CD4-positive, alpha-beta T cell treated with Interleukin-6 for 4 hours (primary cell): ENCODE data around the gene MRE11.

Source experiments
- DNase-seq: peaks from one replicate; pipeline ENCODE4 v3.0.0-alpha.2; 2020; ENCODE audit warnings: mixed read lengths

MRE11 gene

DNA sequence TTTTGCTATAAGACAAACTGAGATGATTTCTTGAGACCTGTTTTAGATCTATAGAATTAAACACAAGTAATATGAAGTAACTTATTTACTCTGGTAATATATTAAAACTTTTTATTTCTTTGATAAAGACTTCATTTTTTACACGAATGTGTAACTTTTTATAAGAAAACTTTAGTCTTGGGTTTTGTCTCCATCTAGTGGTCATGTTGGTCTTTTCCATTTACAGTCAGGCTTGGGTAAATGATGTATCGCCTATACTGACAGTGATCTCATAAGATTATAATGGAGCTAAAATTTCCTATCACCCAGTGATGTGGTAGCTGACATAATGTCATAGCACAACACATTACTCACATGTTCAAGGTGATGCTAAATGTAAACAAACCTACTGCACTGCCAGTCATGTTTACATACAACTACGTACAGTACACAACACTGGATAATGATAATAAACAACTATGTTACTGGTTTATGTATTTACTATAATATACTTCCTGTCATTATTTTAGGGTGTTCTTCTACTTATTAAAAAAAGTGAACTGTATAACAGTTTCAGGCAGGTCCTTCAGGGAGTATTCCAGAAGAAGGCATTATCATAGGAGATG lies 11.1 kb upstream of the MRE11 start:
- no peak for DNase-seq

GRCh38 chr11:94501522-94501921 lies 7.9 kb upstream of the MRE11 start:
- DNase-seq, result no peak

GRCh38 chr11:94500181-94500580 lies 6.5 kb upstream of the MRE11 start:
- DNase-seq, result no peak

DNA sequence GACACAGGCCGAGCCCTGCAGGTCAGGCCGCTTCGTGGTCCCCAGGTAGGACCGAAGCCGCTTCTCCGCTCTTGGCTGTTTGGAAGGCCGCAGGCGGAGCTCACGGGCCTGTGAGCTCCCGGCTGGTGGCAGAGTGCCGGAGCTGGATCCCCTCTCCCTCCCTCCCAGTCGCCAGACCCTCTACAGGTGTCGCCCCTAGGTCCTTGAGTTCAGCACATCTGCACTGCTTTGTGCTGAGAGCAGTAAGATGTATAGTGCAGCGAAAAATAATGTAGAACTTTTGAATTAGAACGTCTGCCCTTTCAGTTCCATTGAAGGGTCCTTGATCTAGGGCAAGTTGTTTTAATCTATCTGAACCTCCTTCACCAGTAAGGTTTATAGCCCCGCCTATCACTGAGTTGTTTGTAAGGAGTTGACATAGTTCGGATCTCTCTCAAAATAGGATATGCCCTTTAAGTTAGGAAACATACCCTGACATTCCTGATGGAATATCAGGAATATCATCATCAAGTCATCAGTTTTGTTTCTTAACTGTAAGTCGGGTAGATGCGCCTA lies 559 bp upstream of the MRE11 start:
- DNase-seq, result no peak

GRCh38 chr11:94486068-94486467 lies 7.6 kb downstream of the MRE11 start:
- DNase-seq, result no peak

- no peak for DNase-seq
Measured at GRCh38 chr11:94481342-94481741, 12.3 kb downstream of the MRE11 start.

DNA sequence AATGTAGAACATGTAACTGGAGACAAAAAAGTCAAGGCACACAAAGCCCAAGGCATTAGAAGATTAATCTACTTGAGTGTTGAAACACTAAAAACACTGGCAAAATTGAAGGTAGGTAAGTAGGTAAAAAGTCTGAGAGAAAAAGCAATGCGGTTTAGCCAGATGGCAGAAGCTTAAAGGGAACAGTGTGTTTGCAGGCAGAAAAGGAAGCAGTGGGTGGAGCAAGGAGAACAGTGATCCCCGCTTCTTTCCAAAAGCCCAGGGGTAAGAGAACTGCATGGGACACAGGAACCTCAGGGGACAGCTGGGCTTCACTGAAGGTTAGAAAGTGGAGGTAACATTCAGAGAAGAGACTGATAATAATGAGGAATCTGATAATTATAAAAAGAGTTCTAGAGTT lies 16.0 kb downstream of the MRE11 start:
- DNase-seq, result no peak

GRCh38 chr11:94472916-94473799 lies 20.5 kb downstream of the MRE11 start:
- DNase-seq, result no peak

DNA sequence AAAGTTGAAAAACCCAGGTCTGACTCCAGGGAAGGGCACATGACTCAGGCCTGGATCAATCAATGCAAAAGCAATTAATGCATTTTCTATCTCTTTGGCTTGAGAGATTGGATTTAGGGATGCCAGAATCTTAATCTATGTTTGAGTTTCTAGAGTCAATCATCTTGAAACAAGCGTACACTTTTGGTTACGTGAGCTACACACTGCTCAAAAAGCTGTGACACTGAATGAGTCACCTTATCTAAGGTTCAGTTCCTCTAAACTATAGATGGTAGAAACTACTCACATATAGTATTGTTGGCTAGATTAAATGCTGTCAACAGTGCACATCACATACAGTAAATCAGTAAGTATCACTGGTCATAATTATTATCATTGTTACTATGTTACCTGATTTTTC lies 24.2 kb downstream of the MRE11 start:
- DNase-seq, result no peak

GRCh38 chr11:94459576-94459975 lies 34.1 kb downstream of the MRE11 start:
- DNase-seq, result no peak

DNA sequence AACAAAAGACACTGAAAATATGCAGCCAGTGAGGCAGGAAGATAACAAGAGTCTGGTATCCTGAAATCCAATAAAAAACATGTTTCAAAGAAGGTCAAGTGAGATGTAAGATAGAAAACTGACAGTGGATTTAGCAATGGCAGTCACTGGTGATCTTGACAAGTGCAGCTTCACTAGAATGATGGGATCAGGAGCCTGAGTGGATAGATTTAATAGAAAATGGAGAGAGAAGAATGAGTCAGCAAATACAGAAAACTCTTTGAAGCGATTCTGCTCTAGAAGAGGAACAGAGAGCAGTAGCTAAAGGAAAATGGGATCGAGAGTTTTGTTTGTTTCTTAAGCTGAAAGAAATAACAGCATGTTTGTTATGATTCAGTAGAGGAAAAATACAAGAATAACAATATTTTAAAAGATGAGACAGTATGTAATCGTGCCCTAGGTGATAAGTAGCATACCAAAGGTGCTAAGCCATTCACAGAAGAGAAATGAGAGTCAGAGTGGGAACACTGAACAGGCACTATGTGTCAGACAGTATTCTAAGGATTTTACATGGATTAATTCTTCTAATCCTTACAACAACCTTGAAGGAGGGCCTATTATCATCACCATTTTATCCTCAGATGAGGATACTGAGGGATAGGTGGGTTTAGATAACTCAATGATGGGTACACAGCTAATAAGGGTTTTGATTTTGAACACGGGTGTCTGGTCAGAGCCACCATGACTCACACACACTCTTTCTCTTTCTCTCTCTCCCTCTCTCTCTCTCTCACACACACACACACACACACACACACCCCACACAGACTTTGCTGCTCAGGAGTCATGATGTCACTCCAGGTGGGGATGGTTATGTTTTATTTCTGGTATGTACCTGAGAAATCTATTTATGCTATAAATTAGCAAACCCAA lies 36.3 kb downstream of the MRE11 start:
- DNase-seq, result no peak

- DNase-seq, result no peak
Measured at GRCh38 chr11:94455861-94456260, 37.8 kb downstream of the MRE11 start.

DNA sequence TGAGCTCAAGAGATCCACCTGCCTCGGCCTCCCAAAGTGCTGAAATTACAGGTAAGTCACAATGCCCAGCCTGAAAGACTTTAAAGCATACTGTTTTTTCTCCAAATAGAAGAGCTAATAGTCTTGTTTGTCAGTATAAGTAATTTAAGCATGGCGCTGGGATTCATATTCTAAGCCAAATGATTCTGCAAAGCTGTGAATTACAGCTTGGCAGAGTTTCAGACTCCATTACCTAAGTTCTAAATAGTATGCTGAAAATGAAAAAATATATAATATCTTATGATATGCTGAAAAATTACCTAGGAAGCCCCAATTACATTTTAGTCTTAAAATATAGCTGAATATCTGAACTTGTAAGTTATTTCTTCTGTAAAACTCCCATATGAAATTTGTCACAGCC lies 39.3 kb downstream of the MRE11 start:
- no peak for DNase-seq

- DNase-seq, result no peak
Measured at GRCh38 chr11:94452988-94453387, 40.7 kb downstream of the MRE11 start.

GRCh38 chr11:94450048-94450447 lies 43.6 kb downstream of the MRE11 start:
- no peak for DNase-seq

GRCh38 chr11:94449437-94449836 lies 44.2 kb downstream of the MRE11 start:
- no peak for DNase-seq

GRCh38 chr11:94449029-94449428 lies 44.6 kb downstream of the MRE11 start:
- no peak for DNase-seq

- no peak for DNase-seq
Measured at GRCh38 chr11:94447149-94447548, 46.5 kb downstream of the MRE11 start.

DNA sequence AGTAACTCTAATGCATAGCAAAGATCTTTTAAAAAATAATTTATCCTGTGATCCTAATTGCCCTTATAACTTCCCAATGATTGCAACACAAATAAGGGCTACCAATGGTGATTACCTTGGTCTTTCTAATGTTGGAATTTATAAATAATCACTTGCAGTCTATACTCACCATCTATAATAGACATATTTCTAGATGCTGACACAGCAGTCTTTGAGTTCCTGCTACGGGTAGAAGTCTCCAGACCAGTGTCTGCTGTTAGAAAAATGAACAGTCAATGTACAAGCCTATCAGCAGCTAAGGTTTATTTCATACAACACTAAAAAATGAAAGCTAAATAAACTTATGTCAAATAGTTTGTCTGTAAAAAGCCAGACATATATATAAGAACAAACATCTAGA lies 48.0 kb downstream of the MRE11 start:
- no peak for DNase-seq

DNA sequence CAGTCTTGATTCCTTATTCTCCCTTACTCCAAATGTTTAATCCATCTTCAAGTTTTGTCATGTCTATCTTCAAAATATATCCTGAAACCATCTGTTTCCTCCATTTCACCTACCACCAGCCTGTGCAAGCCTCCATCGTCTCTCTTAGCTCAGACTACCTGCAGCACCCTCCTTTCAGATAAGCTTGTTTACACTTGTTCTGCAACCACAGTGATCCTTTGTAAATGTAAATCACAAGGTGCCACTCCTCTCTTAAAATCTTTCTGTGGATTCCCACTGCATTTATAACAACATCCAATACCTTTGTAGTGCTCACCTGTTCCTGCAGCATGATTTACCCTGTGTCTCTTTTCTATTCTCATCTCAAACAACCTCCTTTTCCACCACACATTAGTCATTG lies 60.6 kb downstream of the MRE11 start:
- DNase-seq, result no peak

GRCh38 chr11:94424662-94425061 lies 69.0 kb downstream of the MRE11 start:
- DNase-seq, result no peak

- DNase-seq, result no peak
Measured at GRCh38 chr11:94424011-94424410, 69.6 kb downstream of the MRE11 start.

- DNase-seq, result no peak
Measured at GRCh38 chr11:94423507-94423906, 70.1 kb downstream of the MRE11 start.
